GM21737 (cell line): ENCODE data around the gene SPAG17.

Experiments
- ATAC-seq: cut with Tn5 transposase; IDR thresholded peaks from one replicate; pipeline ENCODE4 v1.9.1; 2021; ENCODE audit warnings: mild to moderate bottlenecking, moderate library complexity; ENCODE audit not compliant: unreplicated experiment

SPAG17 gene

DNA sequence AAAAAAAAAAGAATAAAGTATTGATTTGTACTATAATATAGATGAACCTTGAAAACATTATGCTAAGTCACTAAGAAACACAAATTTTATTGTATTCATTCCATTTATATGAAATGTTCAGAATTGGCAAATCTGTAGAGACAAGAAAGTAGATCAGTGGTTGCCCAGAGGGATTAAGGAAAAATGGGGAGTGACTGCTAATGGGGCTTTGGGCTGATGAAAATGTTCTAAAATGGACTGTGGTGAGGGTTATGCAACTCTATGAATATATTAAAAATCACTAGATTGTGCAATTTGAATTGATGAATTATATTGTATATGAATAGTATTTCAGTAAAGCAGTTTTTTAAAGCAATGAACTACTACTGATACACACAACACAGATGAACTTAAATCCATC is 265.7 kb downstream of the SPAG17 start:
- ATAC-seq = no peak

DNA sequence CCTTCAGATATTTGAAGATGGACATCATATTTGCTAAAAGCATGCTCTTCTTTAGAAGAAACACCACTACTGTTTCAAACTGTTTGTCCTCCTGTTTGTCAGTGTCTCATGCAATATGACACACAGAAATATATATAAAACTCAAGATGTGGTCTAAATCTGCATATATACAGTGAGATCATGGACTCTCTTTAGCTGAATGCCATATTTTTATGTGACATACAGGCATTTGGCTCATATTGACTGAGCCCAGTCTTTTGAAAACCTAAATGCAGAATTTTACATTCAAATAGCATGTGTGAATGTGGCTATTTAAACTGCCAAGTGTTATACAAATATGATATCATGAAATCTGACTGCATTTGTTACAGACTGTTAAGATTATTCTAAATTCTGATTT is 274.0 kb downstream of the SPAG17 start:
- no peak for ATAC-seq

DNA sequence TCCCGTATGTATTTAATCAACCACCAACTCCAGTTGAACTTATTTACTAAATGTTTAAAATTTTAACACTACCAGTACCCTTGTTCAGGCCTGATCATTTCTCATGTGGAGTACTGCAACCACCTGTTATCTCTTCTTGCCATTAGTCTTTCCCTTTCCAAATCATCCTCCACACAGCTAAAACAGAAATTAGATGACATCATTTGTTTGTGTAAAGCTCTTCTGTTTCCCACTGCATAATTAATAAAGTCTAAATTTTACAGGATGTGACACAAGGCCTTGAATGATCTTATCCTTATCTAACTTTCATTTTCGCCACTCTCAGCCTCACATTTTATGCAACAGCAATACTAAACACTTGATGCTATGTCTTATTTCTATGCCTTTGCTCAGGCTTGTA is 280.0 kb downstream of the SPAG17 start:
- no peak for ATAC-seq

DNA sequence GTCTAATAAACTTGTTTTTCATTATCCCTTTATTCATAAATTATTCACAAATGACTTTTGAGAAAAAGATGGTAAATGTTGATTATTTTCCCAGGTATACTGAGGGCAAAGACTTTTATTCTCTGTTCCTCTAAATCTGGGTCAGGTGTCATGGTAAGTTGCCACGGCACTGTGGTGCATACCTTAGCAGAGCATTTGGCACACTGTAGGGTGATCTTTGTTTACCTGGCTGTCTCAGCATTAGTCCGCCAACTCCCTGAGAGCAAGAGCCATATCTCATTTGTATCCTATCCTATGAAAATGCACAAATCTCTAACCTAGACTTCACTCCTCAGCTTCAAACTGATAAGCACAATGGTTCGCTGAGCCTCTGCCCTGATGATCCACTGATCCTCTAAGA is 280.5 kb downstream of the SPAG17 start:
- ATAC-seq = no peak
